Activated CD4-positive, alpha-beta T cell treated with anti-CD3 and anti-CD28 coated beads, Interleukin-2, amount 50 U/mL, for 48 hours (primary cell): ENCODE results near the gene SEC22A.

Source experiments
- DNase-seq, 2 experiments: peaks; one replicate each; pipeline ENCODE4 v3.0.0-alpha.2; 2020

The SEC22A gene, protein sequence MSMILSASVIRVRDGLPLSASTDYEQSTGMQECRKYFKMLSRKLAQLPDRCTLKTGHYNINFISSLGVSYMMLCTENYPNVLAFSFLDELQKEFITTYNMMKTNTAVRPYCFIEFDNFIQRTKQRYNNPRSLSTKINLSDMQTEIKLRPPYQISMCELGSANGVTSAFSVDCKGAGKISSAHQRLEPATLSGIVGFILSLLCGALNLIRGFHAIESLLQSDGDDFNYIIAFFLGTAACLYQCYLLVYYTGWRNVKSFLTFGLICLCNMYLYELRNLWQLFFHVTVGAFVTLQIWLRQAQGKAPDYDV

DNA sequence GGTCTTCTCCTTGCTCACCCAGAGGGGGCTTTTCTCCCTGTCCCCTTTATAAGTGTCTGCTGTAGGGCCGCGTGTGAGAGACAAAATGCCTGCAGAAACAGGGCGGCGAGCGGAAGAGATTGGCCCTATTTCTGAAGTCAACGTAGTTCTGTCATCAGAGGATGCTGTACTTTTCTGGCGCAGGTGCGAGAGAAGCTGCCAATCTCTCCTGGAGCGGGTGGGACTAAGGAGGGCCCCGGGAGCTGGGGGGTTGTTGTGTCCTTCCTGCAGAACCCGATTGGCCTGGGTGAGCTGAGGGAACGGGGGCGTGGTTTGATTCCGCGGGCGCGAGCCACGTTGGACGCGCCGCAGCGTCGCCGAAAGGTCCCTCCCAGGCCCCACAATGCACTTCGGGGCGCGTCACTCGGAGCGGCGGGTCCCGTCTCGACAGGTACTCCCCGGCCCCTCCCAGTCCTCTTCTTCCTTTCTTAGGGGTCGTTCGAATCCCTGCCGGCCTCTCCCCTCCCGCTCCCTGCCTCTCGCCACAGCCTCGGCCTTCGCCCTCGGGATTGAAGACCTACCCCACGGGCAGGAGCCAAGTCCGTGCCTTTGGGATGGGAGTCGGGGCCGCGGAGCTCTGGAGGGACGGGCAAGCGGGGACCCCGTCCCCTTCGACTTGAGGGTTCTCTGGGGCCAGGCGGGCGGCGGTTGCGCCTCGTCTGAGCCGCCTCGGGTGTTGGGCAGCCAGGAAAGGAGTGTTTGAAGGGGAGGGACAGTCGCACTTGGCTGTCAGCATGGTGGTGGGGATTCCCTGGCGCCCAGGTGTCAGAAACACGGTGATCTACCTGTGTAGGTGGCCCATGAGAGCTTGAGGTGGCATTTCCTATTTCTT, at the start of gene SEC22A:
SEC22A (plus strand) TSS at position 387 of the 871 bp plus-strand sequence. CDS start 7,275 bp downstream, outside the sequence.
- peak; percentile 91 to 95 for DNase-seq

DNA sequence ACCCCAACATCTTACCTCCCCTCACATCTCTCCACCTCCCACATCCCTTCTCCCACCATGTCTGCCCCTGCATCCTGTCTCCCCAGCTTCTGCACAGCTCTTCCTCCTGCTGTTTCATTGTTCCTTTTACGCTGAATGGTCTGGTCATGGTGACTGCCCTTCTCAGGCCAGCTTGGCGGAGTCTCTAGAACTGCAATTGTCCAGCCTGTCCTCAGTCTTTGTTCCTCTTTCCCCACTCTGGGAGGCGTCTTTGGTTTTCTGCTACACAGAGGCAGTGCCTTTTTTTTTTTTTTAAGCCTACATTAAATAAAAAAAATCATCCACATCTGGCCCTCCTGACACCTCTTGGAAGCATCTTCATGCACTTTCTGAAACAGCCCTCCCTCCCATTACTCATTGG, 49.1 kb upstream of the SEC22A start:
- DNase-seq: no peak

DNA sequence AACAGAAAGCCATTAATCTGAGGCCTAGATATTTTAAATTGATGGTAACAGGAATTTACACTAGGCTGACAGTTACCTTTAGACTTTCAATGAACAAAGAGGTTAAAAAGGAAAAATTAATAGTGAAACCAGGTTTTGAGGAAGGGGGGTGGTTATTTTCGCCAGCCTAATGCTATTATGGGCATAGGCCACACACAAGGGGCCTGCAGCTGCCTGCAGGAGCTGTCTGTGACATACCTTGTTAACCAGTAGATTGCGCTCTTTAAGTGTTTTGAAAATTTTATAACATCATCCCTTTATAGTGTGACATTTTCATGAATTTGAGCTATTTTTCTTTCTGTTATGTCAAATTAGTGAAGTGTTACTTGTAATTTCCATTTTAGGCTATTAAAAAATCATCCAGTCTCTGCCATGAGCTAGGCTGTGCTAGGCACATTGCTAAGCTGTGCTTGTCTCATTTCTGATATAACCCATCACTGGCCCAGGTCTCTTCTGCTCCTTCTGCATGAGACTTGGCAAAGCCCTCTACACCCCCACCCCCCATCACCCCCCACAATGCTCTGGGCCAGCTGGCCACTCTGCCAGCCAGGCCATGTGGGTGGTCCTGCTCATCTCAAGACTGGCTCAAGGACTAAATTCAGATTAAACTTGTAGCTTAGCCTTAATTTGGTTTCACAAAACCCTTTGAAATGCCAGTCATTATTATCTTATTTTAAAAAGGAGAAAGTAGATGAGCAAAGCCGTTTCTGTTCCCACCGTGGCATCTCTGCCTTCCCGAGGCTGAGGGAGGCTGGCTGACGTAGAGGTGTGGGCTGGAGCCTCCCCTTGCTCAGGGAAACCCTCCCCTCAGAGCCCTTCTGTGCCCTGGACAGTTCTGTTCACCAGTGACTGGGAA, 48.4 kb upstream of the SEC22A start:
- no peak for DNase-seq

DNA sequence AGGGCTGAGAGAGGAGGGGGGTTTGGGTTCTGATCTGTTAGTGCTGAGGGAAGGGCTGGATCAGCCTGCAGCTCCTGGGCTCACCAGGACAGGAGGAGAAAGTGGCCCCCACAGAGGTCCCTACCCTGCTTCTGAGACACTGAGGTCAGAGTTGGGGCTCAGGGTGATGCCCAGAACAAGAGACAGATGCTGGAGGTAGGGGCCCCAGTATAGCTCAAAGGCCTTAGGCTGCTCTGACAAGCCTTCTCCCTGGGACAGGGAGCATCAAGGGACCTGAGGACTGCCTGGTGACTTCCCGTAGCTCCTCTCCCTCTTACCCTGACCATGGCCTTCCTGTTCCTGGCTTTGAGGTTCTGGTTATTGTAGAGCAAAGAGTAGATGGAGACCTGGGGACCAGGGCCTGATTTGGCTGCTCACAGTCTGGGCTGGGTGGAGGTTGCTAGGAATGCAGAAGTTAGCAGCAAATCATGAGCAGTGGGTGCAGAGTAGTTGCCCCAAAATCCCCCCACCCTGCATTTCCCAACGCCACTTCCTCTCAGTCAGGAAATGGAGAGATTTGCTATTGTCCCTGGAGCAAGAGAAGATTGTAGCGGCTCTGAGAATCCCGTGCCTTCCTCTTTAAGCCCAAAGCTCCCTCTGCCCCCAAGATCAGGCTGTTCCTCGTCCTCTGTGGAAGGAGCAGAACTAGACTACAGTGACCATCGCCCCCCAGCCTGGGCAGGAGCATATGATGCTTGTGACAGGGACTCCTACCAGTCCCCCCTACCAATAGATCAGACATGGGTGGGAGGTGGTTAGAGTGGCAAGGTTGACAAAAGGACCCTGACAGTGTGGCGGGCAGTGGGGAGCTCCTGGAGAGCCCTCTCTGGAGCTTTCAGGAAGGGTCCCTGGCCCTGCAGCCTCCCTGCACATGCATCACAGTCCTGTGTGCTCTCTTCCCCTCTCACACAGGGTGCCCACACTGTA, 47.4 kb upstream of the SEC22A start:
- DNase-seq: no peak

DNA sequence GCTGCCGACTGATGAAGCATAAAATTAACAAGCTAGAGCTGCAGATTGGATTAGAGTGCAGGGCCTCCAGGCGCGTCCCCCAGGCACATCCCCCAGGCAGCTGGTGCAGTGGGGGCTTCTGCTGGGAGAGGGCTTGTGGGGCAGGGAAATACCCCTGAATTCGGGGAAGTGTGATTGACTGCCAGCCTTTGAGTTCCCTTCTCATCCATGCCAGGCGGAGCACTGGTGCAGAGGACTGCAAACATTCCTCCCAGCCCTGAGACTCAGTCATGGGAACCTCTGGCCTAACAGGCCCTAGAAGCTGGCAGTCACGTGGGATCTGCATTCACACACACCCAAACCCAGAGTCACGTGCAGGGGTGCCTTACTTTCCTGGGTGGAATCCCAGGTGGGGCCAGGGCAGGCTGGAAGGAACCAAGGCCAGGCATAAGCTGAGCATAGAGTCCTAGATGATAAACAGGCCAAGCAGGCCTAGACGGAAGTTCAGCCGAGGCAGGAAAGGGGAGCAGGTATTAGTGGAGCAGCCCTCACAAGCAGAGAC, 46.2 kb upstream of the SEC22A start:
- no peak for DNase-seq

DNA sequence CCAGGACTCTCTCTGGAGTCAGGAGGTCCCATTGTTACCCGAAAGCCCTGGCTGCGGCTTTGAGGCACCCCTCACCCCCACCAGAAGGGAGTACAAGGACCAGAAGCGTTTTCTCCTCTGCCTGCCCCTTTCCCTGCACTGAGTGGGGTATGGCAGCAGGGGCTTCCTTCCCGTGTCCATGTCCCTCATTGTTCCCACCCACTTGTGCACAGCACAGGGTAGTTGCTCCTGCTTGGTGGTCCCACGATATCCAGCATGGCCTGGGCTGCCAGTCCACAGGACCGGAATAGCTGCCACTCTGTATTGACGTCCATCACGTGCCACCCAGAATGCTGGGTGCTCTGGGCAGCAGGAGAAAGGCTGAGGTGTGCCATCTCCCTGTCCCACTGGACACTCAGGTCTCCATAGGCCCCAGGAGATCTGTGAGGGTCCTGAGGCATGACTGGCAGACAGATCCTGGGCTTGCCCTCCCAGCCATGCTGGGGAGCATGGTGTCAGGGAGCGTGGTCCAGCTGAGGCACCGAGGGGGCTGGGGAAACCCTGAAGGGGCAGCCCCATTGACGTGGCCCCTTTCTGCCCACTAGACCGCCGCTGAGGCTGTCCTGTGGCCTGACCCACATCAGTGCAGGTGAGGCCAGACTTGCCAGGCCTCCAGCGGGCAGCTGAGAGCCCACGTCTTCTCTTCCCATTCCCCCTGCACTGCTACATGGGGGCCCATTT, 45.3 kb upstream of the SEC22A start:
- no peak for DNase-seq

DNA sequence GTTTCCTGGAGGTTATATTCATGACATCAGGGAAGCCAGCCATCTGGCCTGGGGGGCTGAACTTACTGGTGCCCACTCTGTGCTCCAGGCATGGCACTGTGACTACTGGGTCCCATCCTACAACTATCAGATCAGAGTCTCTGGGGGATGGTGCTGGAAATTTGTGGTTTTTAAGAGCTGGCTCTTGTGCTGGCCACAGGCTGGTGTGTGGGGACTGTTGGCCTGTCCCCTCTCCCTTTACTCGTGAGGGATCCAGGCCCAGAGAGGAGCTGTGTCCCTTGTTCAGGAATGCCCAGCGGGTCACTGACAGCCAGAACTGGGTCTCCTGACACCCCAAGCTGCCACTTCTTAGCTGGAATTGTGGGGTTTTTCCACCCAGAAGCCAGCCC, 44.5 kb upstream of the SEC22A start:
- no peak for DNase-seq

DNA sequence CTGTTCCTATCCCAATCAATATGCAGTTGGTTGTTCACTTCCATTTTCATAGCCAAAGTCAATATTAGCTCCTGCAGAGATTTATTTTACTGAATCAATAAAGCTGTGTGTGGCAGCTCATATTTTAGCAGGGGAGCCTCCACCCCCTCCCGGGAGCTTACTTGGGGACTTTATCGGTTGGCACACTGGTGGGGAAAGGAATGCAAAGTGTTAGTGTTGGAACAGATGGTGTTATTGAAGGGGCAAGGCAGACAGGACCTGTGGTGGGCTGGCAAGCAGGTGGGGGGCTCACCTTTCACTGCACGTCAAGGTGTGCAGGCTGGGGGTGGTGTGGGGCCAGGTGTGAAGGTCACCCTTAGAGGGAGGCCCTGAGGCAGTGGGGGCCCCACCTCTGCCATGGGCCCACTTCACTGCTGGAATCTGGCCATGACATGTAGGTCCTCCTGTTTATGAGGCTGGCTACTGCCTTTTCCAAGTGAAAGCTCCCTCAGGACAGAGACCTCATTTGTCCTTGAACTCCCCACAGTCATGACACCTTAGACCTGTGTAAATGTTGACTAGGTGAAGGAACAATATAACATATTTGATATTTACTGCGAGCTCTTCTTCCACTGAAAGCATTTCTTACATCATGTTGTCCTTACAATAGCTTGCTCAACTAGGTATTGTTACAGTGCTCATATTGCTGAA, 44.0 kb upstream of the SEC22A start:
- DNase-seq: no peak

DNA sequence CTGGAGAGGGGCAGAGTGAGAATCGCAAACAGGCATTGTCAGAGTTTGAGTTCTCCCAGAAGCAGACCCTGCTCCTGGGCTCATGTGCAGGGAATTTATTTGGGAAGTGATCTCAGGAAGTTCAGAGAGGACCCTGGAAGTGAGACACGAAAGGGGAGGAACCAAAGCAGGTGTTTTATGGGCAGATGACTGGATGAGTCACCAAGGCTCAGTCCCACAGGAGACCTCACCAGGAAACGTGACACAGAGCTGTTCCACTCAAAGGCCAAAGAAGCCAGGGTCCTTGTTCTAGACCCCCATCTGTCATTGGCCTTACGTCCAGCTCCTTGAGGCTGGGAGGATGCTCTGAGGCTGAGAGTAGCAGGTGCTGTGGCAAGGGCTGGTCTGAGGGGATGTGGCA, 43.4 kb upstream of the SEC22A start:
- no peak for DNase-seq

DNA sequence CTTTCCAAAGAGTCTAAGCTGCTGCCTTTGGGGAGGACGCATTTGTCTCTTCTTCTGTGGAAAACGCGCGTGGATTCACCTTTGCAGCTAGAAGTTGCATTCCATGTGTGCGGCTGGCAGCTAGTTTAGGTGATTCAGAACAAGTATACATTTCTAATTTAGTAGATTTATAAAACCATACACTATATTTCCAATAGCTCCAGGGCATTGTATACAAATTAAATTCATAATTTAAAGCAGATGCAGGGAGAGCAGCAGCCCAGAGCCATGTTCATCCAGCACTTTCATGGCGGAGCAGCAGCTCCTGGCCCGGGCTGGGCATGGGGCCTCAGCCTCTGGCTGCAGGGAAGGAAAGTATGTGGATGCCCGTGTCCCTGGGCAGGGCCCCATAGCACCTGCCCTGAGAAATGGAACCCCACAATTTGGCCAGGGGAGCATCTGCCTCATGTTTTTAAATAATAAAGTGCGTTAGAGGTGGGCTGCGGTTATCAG, 42.8 kb upstream of the SEC22A start:
- no peak for DNase-seq

DNA sequence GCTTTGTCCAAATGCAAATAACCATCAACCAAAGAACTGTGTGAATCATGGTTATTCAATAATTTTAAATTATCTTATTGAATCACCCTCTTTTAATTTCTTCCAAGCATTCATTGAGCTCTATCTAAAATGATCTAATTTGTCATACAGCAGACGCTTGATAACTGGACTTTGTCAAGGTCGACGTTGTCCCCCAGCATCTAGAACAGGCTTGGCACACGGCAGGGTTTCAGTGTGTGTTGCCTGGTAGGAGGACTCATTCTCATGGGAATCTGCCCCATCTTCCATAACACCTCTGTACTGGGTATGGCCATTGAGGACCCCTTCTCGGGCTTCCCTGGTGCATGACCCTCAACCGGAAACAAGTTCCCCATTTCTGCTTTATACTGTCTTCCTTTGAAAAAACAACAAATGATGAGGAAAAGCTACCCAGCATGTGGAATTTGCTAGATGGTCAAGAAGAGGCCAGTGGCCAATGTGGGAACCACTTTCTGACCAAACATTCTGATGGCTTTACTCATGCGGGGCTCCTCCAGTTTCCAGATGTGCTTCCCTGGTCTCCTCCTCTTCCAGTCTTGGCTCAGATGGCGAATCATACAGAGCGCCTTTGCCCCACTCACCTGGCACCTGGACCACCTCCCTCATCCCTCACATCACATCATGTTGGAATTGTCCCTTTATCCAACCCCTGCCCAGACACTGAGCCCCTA, 41.7 kb upstream of the SEC22A start:
- no peak for DNase-seq

DNA sequence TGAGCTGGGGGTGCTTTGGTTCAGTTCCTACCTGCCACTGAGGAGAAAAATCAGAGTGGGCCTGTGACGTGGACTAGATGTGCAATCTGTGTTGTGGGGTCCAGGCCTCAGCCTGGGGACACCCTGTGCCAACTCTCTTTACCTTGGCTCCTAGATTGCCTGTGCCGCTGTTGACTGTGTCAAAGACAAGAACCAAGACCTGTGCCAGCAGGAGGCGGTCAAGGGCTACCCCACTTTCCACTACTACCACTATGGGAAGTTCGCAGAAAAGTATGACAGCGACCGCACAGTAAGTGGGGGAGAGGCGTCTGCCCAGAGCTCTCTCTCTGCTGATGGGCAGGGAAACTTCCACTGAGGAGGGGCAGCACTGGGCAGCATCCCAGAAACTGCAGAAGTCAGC, 40.6 kb upstream of the SEC22A start:
- no peak for DNase-seq

DNA sequence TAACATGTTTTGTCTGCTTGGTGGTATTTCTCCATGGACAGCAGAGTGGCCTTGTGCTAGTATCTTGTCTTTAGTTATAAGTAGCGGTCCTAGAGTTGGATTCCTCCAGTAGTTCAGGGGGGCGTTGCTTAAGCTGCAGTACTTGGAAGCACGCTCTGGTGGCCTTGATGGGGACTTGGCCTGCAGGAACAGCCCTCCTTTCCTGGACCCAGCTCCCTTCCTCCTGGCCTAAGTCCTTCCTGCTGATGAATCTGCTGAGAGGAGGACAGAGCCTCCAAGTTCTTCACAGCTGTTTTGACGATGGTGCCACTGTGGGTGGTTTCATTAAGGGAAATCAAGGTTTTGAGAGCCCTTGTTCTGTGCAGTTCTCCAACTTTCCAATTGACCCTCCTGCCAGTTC, 38.6 kb upstream of the SEC22A start:
- DNase-seq: no peak

DNA sequence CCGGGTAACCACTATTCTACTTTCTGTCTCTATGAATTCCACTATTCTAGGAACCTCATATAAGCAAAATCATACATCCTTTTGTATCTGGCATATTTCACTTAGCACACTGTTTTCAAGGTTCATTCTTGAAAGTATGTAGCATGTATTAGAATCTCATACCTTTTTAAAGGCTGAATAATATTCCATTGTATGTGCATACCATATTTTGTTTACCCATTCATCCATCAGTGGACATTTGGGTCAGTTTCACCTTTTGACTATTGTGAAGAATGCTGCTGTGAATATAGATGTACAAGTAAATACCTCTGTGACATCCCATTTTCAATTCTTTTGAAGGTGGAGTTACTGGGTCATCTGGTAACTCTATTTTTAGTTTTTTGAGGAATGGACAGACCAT, 36.6 kb upstream of the SEC22A start:
- DNase-seq: no peak

DNA sequence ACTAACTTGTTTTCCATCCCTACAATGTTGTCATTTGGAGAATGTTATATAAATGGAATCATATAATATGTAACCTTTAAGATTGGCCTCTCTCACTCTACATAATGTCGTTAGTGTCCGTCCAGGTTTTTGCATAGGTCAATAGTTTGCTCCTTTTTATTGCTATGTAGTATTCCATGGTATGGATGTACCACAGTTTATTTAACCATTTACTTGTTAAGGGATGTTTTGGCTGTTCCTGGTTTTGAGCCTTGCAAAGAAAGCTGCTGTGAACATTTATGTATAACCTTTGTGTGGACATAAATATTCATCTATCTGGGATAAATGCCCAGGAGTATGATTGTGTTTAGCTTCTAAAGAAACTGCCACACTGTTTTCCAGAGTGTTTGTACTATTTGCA, 34.1 kb upstream of the SEC22A start:
- DNase-seq: no peak

DNA sequence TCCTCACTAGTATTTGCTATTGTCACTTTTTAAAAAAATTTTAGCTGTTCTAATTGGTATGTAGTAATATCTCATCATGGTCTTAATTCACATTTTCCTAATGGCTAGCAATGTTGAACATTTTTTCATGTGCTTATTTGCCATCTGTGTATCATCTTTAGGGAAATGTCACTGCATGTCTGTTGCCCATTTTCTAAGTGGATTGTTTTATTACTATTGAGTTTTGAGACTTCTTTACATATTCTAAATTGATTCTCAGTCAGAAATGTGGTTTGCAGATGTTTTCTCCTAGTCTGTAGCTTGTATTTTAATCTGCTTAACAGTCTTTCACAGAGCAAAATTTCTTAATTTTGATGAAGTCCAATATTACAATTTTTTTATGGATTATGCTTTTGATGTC, 33.6 kb upstream of the SEC22A start:
- DNase-seq: no peak

DNA sequence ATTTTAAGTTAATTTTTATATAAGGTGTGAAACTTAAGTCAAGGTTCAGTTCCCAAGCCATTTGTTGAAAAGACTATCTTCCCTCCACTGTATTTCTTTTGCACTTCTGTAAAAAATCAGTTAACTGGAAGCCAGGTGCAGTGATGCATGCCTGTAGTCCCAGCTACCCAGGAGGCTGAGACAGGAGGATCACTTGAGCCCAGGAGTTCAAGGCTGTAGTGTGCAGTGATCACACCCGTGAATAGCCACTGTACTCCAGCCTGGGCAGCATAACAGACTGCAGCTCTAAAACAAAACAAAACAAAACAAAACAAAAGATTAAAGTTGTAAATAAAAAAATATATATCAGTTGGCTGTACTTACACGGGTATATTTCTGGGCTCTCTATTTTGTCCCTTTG, 33.1 kb upstream of the SEC22A start:
- no peak for DNase-seq

DNA sequence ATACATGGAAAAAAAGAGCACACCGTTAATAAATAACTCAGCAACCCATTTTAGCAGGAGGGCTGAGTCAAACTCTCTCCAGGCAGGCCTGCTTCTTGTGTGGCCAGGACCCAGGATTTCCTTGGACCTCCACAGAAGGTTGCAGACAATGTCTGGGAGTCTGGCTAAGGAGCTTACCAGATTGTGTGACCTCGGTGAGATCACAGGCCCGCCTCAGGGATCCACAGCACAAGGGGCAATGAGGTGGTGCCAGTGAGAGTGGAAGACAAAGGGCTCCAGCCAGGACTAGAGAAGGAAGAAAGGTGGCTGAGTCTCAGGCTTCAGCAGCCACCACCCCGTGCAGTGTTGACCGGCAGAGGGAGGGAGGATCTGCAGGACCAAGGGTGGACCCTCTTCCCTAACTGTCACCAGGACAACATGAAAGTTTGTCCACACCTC, 32.2 kb upstream of the SEC22A start:
- no peak for DNase-seq

DNA sequence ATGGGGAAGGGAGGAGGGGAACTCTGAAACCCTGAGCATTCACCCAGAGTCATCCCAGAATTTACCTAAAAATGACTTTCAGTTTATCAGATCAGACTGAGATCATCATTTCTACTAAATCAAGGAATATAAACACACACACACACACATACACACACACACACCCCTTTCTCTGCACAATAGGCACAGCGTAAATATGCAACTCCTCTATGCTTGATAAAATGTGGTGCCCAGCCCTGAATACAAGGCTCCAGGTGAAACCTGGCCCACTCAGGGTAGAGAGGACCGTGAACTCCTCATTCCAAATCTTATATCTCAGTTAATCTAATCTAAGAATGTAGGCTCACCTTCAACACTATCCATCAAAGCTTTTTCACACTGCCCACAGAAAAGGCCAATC, 31.8 kb upstream of the SEC22A start:
- no peak for DNase-seq

DNA sequence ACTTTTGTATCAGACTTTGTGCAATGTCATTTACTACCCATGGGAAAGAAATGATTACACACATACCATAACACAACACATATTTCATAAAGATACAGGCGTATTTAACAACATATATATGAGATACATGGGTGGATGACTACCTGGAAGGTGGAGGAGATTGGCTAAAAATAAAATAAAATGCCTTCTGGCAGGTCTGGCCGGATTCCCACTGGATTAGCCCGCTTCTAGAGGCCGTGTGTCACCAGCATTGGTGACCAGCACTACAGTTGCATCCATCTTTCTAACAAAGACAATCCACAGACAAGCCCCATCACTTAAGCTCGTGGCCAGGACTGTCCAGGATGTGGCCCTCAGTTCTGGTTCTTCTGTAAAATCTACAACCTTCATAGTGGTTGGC, 21.0 kb upstream of the SEC22A start:
- DNase-seq: no peak
